Sigmoid colon (tissue), 7 donors: ENCODE data around the gene PRSS57. TPM values are rescaled to one million over a fixed set of nuclear protein-coding genes. Genes with fewer than 3 reads are reported as not detected.

Source experiments
- DNase-seq: peaks from one replicate; pipeline ENCODE4 v3.0.0-alpha.2; 2019
- H3K27ac ChIP-seq, 4 donors: fragments of 200-600 bp; sonication (generic); one replicate each; pipeline ENCODE4 v1.5.1; 2016 to 2019; ENCODE audit warnings: mild to moderate bottlenecking in 1 of 4
- H3K27me3 ChIP-seq, 3 donors: fragments of 200-600 bp; sonication (generic); one replicate each; pipeline ENCODE4 v1.5.1; 2019; ENCODE audit warnings: mild to moderate bottlenecking in 1 of 3
- H3K36me3 ChIP-seq, 4 donors: fragments of 200-600 bp; sonication (generic); one replicate each; pipeline ENCODE4 v1.5.1; 2016 to 2019
- H3K4me1 ChIP-seq, 4 donors: fragments of 200-600 bp; sonication (generic); one replicate each; pipeline ENCODE4 v1.5.1; 2017 to 2019
- H3K4me3 ChIP-seq, 4 donors: fragments of 200-600 bp; sonication (generic); one replicate each; pipeline ENCODE4 v1.5.1; 2017 to 2019; ENCODE audit warnings: mild to moderate bottlenecking in 2 of 4, moderate library complexity in 1 of 4
- H3K9me3 ChIP-seq, 4 donors: fragments of 200-600 bp in 3 of 4; sonication (generic) in 3 of 4; one replicate each; pipeline versions ENCODE4 v1.5.1 to v1.6.1; 2013 to 2019
- CTCF ChIP-seq, 4 experiments: fragments of 450-650 bp in 3 of 4; fragments of 200-600 bp in 1 of 4; IDR thresholded peaks; one replicate each; pipeline ENCODE4 v1.5.1; 2016 to 2019; ENCODE audit warnings: antibody characterized with exemption in 4 of 4, mild to moderate bottlenecking in 3 of 4, moderate library complexity in 2 of 4
- EP300 ChIP-seq, 4 donors: sonication (generic); formaldehyde crosslinking; IDR thresholded peaks; one replicate each; pipeline ENCODE4 v1.6.1; 2017; ENCODE audit warnings: antibody characterized with exemption in 4 of 4
- POLR2A ChIP-seq, 2 donors: fragments of 450-650 bp; IDR thresholded peaks; one replicate each; pipeline ENCODE4 v1.6.1; 2016; ENCODE audit warnings: antibody characterized with exemption in 2 of 2, mild to moderate bottlenecking in 2 of 2, moderate library complexity in 2 of 2
- POLR2AphosphoS5 ChIP-seq, 4 donors: sonication (generic); formaldehyde crosslinking; IDR thresholded peaks; one replicate each; pipeline ENCODE4 v1.6.1; 2017; ENCODE audit warnings: antibody characterized with exemption in 4 of 4
- WGBS, 2 donors: extraction: QIAGEN DNeasy Blood & Tissue Kit; methylation state at CpG; one replicate each; pipeline ENCODE4 v1.1.7; 2013; 5-methylcytosine and 5-hydroxymethylcytosine counted together
- intact Hi-C: fragments of 100-400 bp; cut with DNase I; formaldehyde crosslinking; loops from one replicate; pipeline ENCODE4 v1.15.1; 2023
- polyA plus RNA-seq, 3 donors: library from polyadenylated mRNA; stranded (reverse); fragments of 200-250 nt; gene quantifications; one replicate each; pipeline ENCODE4 v1.2.3, GENCODE V29; 2013
- total RNA-seq, 4 donors: library from RNA; depleted of rRNA; stranded (reverse); fragments of >200 nt; gene quantifications; one replicate each; pipeline ENCODE4 v1.1.0, GENCODE V29; 2016
- donor health status: healthy with polysubstance abuse.
- donor health status: Bipolar disorder and iron deficiency.
- donor health status: healthy.

The PRSS57 gene
- total and polyA plus RNA-seq, 7 donors, result 0.15 TPM; not detected in 6

GRCh38 chr19:723247-723646 is 28.0 kb upstream of the PRSS57 start:
- Histone ChIP-seq H3K36me3 (peaks cover 0 to 7% (median 2%) of the 10 kb centered on the region in 4 donors), H3K4me3 (no peak overlapping the region), H3K4me1 (peaks cover 0 to 25% (median 18%) of the 10 kb centered on the region in 4 donors), H3K27me3 (peaks cover 4 to 20% (median 6%) of the 10 kb centered on the region in 3 donors), H3K27ac (peak overlapping the region in 2 of 4 donors; percentile 17 to 22), H3K9me3 (no peaks in the 10 kb centered on the region)
- TF ChIP-seq CTCF (IDR thresholded peaks at IDR 0.05) (no peak), EP300 (IDR thresholded peaks at IDR 0.05) (no peak), POLR2A (IDR thresholded peaks at IDR 0.05) (no peak), POLR2AphosphoS5 (IDR thresholded peaks at IDR 0.05) (no peak)
- intact Hi-C loops, result no loop called here
- 55 to 83% methylated on average over 13 of the region's 13 CpGs for WGBS, 2 donors
- no peak for DNase-seq

GRCh38 chr19:722553-723101 is 27.4 kb upstream of the PRSS57 start:
- H3K36me3 ChIP-seq, result peaks cover 0 to 4% (median 2%) of the 10 kb centered on the region in 4 donors
- WGBS, 2 donors, result 36 to 37% methylated on average over 17 of the region's 17 CpGs
- peaks cover 0 to 28% (median 18%) of the 10 kb centered on the region in 4 donors for H3K4me1 ChIP-seq
- no peak for TF ChIP-seq POLR2AphosphoS5 (IDR thresholded peaks at IDR 0.05)
- no peak for TF ChIP-seq POLR2A (IDR thresholded peaks at IDR 0.05)
- no peak for TF ChIP-seq CTCF (IDR thresholded peaks at IDR 0.05)
- no peak for TF ChIP-seq EP300 (IDR thresholded peaks at IDR 0.05)
- H3K27me3 ChIP-seq, result peaks cover 4 to 26% (median 6%) of the 10 kb centered on the region in 3 donors
- H3K27ac ChIP-seq, result peak overlapping the region in 2 of 4 donors; percentile 17 to 22
- H3K4me3 ChIP-seq, result no peak overlapping the region
- no peak for DNase-seq
- intact Hi-C loops, result no loop called here
- no peaks in the 10 kb centered on the region for H3K9me3 ChIP-seq

- Histone ChIP-seq H3K4me3 (peak overlapping the region in 1 of 4 donors; percentile 5), H3K27ac (peak overlapping the region; percentile 52 to 75 (median 61)), H3K4me1 (peaks cover 0 to 28% (median 18%) of the 10 kb centered on the region in 4 donors), H3K9me3 (no peaks in the 10 kb centered on the region), H3K36me3 (no peaks in the 10 kb centered on the region), H3K27me3 (peaks cover 4 to 28% (median 6%) of the 10 kb centered on the region in 3 donors)
- intact Hi-C loops, result no loop called here
- TF ChIP-seq POLR2A (IDR thresholded peaks at IDR 0.05), result no peak
- no peak for TF ChIP-seq POLR2AphosphoS5 (IDR thresholded peaks at IDR 0.05)
- TF ChIP-seq CTCF (IDR thresholded peaks at IDR 0.05), result no peak
- TF ChIP-seq EP300 (IDR thresholded peaks at IDR 0.05), result no peak
- DNase-seq, result no peak
- 23 to 25% methylated on average over 55 to 56 of the region's 58 CpGs for WGBS, 2 donors
These were observed 25.3 kb upstream of the PRSS57 start for GRCh38 chr19:720345-721160.

GRCh38 chr19:719636-720344 is 24.5 kb upstream of the PRSS57 start:
- no peak for DNase-seq
- Histone ChIP-seq H3K27me3 (peaks cover 4 to 31% (median 6%) of the 10 kb centered on the region in 3 donors), H3K4me1 (peaks cover 0 to 28% (median 18%) of the 10 kb centered on the region in 4 donors), H3K27ac (peak overlapping the region; percentile 52 to 75 (median 61)), H3K36me3 (no peaks in the 10 kb centered on the region), H3K4me3 (peak overlapping the region in 2 of 4 donors; percentile 5 to 18), H3K9me3 (peaks cover 0 to 4% (median under 1%) of the 10 kb centered on the region in 4 donors)
- intact Hi-C loops, result no loop called here
- 12 to 24% methylated on average over 79 of the region's 79 CpGs for WGBS, 2 donors
- TF ChIP-seq POLR2A (IDR thresholded peaks at IDR 0.05) (no peak), CTCF (IDR thresholded peaks at IDR 0.05) (no peak), EP300 (IDR thresholded peaks at IDR 0.05) (no peak), POLR2AphosphoS5 (IDR thresholded peaks at IDR 0.05) (no peak)
